ENCODE measurements around the gene COL25A1. TPM values are rescaled to one million over a fixed set of nuclear protein-coding genes. Genes with fewer than 3 reads are reported as not detected.

The COL25A1 gene
- total RNA-seq: 0.14 and 0.68 TPM in 2 replicates

DNA sequence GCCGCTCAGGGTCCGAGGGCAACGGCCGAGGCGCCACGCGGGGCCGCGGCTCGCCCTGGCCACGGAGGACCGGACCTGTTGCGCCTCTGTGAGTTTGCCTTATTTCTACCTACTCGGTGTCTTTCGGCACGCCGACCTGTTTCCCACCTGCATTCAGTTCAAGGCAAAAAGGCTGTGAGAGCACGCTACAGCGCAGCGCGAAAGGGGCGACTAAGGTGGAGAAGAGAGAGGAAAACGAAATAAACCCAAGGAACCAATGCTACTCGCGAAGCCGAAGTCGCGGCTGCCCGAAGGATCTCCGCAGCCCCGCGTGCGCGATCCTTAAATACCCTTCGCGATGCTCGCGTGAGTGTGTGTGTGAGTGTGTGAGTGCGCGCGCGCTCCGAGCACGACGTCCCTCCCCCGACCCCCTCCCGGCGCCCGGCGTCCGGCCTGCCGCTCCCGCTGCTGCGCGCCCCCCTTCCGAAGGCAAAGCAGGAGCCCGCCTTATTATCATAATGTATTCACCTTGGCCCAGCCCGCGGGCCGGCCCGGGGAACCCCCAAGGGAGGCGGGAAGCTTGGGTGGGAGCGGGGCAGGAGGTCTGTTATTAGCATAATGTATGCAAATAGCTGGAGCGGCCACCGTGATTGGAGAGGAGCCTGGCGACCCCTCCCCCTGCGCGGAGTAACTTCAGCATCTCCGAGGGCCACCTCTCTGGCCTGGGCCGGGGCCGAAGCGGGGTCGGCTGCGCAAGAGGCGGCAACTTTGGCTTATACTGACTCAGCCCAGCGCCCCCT lies at the start of gene COL25A1:
TSS of gene COL25A1 (minus strand) at position 298 of the 779 bp plus-strand sequence.
- DNase-seq: peak; percentile 74

DNA sequence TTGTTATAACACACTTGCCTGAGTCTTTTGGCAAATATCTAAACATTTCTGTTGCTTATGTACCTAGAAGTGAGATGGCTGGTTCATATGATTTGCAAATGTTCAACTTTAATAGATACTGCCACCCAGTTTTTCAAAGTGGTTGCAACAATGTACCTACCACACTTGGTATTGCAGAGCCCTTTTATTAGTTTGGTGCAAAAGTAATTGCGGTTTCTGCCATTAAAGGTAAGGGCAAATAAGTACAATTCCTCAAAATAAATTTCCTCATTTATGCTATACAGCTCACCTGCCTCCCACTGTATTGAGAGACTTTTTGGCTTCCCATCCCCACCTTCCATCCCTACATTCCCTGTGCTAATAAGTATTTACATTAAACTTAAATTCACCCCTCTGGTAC lies 47.7 kb upstream of the COL25A1 start:
- DNase-seq: no peak

DNA sequence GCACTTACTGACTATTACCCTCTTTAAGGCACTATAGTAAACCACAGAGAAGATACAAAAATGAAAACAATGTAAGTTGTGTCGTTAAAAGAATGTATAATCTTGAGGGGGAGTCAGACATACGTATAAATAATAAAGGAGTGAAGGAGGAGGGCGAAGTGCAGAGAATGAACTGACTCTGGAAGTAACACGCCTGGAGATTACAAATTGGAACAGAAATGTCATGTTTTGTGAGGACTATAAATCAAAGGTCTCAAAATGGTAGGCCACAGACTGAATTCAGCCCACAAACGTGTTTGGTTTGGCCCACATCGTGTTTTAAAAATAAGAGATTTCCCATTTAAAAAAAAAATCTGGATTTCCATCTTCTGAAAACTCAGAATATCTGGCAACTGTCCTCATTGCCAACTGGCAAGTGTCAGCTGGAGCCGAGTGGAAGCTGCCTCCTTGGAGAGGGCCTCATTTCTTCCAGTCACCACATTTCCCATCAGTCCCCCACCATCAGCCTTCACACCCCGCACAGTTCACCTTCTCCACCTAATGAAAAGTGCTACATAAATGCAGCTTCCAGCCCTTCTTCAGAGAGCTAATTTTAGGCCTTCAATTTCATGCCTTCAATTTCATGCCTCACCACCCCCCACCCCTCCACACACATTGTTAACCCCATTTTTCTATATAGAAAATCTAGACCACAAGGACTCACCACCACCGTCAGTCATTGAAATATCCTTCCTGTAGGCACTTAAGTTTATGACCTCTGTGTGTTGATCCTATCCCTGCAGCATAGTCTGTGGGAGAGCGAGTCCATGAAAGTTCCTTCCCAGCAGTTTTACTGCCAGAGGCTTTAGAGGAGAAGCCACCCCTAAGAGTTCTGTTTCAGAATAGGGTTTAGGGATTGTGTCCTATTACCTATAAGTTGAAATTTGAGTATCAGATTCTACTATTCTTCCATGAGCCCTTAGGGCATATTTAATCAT lies 32.0 kb upstream of the COL25A1 start:
- DNase-seq: no peak

DNA sequence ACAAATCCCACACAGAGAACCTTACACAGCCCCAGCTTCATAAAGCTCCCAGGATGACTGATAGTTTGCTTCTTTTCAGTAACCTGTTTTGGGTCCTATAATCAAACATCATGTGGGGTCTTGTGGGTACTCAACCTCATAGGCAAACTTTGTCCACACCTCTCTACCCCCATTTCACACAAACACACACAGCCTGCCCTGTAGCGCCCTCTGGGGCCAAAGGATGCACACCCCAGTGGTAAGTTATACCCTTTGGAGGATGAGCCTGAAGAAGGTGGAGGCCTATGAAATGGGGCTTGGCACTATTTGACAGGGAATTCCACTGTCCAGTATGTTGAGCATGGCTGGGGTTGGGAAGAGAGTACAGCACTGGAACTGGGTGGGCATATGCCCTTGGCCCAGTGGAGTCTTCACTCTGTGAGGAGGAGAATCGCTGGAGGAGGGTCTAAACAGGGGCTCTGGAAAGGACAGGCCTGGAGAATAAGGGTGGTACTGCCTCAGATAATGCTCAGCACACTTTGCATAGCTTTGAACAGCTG lies 30.5 kb upstream of the COL25A1 start:
- DNase-seq: peak; percentile 29

DNA sequence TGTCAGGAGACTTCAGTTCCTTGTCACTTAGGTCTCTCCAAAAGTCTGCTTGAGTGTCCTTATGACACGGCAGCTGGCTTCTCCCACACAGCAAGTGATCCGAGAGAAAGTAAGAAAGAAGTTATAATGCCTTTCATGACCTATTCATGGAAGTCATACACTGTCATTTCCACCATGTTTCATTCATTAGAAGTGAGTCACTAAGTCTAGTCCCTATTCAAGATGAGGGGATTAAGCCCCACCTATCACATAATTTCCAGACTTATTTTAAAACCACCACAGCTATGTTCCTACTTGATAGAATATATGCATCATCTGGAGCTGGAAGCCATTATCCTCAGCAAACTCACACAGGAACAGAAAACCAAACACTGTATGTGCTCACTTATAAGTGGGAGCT lies 25.2 kb upstream of the COL25A1 start:
- DNase-seq: no peak

DNA sequence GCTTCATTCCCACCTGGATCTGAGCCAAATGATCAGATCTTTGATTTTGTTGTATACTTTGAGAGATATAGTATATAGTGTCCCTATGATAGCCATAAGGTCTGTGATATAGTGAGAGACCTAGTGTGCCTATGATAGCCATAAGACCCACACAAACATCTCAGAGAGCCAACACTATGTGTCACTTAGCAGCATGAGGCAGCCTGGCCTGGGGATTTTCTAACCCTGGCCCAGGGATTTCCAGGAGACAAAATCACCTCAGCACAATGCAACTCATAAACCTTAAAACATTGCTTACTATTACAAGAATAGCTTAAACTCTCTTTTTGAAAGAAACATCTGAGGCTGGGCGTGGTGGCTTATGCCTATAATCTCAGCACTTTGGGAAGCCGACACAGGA lies 23.2 kb upstream of the COL25A1 start:
- no peak for DNase-seq

DNA sequence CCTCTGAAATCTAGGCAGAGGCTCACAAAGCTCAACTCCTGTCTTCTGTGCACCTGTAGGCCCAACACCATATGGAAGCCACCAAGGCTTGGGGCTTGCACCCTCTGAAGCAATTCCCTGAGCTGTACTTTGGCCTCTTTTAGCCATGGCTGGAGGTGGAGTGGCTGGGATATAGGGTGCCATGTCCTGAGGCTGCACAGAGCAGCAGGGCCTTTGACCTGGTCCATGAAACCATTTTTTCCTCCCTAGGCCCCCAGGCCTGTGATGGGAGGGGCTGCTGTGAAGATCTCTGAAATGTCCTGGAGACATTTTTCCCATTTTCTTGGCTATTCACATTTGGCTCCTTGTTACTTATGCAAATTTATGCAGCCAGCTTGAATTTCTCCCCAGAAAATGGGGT lies 20.9 kb upstream of the COL25A1 start:
- DNase-seq: no peak

DNA sequence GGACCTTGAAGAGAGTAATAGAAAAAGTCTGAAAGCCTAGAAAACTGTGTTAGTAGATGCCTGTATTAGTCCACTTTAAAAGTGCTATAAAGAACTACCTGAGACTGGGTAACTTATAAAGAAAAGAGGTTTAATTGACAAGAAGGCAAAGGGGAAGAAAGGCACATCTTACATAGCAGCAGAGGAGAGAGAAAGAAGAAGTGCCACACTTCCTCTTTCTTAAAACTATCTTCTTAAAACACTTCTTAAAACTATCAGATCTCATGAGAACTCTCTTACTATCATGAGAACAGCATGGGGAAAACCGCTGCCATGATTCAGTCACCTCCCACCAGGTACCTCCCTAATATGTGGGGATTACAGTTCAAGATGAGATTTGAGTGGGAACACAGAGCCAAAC lies 18.8 kb upstream of the COL25A1 start:
- DNase-seq: no peak

DNA sequence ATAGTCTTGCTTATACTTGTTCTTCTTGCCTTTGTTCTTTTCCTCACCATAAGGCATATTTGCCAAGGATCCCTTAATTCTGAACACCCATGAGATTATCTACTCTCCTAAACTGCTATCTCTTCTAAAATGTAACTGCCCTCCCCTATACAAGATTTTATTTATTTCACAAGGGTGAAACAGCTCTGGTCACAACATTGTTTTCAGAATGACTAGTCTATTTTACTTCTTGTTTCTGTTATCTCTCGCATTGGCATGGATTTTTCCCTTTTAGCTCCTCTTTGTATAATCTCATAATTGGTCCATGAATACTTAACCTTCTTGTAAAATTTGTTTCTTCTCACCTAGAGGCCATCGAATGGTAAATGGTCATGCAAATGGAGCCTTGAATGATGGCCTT lies 17.2 kb upstream of the COL25A1 start:
- DNase-seq: no peak

DNA sequence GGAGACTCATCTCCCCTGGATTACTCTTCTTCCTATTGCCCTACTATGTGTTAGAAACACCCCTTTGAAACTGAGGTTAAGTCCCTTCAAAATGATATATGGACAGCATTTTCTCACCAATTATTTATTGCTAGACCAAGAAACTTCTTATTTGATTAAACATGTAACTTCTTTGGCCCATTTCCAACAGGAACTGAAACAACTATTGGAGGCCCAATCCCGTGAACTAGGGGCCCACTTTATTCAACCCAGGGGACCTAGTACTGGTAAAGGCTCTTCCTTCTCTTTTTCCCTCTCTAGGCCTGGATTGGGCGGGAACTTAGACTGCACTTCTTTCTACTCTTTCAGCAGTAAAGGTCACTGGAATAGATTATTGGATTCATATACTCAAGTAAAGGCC lies 16.7 kb upstream of the COL25A1 start:
- no peak for DNase-seq

DNA sequence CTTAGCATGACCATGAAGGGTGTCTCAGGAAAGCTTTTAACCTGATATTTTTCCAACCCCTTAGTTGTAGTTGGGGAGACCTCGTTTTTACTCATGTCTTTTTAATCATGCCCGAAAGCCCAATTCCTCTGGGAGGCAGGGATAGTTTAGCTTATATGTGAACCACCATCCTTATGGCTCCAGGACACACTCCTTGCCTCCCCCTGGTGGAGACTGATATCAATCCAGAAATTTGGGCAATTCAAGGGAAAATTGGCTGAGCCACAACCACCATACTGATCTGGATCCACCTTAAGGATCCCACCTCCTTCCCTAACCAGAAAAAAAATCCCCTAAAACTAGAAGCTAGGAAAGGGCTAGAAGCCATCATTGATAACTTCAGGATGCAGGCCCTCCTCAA lies 13.4 kb upstream of the COL25A1 start:
- DNase-seq: peak; percentile 55

DNA sequence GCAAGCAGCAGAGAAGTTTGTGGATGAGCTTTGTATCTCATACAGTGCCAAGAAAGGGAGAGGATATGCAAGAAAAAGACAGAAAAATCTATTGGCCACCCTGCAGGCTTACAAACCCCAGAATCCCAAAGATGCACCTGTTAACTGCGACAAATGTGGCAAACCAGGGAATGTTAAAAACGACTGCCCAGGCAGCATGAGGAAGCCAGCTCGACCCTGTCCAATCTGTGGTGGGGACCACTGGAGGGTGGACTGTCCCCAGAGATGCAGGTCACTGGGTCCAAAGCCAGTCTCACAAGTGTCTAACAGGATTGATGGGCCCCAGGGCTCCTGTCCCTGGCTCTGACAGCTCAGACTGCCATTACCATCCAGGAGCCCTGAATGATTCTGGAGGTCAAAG lies 12.9 kb upstream of the COL25A1 start:
- no peak for DNase-seq

DNA sequence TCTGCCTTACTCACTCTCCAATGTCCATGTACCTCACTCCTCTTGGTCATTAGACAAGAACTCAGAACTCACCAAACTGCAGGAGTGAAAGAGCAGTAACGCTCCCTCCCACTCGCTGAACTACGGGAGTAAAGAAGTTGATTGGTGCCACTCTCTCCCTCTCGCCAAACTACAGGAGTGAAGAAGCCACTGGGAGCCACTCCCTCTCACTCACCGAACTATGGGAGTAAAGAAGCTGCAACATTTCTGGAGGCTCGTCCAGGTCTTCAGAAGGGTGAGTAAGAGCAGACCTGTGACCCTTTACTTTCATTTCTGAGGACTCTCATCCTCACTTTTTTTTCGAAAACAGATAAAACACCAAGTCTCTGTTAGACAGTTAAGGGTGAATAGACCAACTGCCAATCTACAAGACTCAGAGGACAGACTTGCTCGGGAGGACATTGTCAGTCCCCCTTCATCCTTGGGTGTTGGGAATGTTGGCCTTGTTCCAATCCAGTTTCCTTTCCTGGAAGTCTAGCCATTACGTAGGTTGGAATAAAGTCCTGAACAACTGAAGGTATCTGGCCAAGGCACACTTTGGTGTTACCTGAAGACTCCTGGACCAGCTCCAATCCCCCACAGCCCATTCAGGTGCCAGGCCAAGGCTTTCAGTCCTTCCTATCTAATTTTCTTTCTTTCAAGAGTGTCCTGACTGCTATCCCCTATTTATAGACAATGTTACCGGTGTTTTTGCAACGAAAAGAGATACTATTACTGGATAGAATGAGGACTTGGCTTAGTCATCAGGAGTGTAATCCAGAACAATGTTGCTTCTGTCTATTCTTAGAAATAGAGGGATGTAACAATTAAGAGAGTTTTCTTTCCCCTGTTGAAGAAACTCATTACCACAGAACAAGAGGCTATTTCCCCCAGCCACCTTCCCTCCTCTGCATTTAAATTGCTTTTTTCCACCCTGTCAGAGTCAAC lies 11.0 kb upstream of the COL25A1 start:
- DNase-seq: no peak

DNA sequence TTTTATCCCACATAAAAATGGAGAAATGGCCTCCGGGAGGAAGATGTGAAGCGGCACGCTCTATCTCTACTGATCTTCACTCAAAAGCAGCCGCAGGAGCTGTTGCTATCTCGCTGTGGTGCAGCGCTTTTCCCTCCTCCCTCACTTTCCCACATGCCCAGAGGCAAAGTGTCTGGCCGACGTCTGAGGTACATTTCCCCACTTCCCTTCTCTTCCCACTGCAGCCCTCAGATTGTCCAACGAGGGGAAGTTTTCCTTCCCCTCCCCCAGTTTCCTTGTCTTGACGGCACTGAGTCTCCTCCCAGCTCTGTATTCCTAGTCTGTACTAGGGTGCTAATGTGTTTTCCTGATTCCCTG lies 660 bp upstream of the COL25A1 start:
- peak; percentile 39 for DNase-seq

DNA sequence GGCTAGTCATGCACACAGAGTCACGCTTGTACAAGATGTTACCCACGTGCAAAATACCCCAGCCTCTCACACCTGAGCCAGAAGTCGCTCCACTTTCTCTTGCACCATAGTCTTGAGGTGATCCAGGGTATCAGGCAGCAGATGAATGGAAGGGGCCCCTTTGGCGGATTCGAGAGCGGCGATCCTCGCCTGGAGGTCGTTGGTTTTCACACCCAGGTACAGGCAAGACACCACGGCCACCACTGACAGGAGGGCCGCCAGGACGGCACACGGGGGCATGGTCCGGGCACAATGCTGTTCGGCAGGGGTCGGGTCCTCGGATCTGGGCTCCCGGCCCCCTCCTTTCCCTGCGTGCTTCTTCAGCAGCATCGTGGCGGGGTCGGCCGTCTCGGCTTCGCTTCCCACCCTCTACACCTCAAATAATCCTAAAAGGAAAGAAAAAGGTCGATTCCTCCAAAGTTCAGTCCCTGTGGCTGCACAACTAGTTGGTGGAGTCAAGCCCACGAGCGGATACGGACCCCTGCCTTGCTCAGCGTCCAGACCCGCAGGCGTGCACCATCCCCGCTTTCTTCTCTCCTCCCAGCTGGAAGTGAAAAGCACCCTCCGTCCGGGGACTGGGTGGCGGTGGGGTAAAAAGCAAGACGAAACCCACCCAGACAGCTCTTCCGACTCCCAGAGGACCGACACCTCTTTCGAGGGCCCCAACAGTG lies 652 bp downstream of the COL25A1 start:
- peak; percentile 3 for DNase-seq

DNA sequence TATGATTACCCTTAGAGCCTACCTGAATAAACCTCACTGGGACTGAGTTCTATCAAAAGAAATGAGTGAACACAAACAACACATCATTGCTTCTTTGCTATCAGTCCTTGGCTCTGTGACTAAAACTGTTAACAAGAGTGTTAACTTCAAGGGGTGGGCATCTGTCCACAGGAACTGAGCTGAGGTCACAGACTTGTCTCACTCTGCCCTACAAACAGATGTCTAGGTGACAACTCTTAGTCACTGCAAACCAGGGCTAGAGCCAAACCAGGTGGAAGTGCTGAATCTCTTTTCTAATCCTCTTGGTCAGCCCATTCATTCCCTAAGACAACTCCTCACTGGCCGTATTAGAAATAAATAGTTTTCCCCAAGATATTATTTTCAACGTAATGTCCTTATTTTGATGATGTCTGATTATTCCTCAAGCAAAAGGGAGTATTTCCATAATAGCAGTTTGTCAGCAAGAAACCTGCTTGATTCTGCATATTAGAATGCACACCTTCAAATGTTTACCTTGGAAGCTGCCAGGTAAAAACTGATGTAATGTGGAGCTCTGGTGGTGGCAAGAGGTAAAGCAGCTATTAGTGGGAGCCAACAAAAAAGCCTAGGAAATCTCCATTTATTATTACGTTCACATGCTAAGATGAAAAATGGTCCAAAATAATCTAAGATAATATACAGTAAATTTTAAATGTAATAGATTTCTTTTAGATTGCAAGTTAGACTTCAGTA lies 4.0 kb downstream of the COL25A1 start:
- peak; percentile 61 for DNase-seq

DNA sequence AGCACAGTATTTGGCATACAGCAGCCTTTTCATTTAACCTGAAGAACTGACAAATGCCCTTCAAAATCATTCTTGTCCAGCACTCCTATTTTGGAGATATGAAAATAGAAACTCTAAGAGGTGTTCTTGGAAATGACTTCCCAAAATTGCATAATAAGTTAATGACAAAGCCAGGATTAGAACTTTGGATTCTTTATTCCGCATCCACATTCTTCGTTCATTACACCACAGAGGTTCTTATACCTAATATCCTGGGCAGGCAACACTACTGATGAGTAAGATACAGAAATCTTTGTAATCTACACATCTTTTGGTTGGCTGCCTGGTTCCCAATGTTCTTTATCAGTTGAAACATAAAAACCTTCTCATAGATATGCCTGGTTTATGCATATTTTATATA lies 5.9 kb downstream of the COL25A1 start:
- DNase-seq: no peak

DNA sequence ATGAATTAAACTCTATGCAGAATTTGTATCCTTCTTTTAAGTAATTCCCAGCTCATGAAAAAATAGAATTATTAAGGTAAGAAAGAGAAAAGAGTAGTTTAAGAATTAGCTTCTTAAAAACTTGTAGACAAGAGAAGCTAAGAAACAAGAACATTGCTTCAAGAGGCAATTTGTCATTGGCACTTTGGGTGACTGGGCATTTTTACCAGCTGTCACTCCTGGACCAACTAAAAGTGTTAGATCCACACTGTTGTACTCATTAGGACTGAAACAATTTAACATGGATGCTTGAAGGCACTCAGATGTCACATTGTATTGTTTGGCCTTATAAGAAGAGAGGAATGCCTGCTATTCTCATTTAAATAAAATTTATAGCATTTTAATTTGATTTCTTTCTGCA lies 7.4 kb downstream of the COL25A1 start:
- DNase-seq: no peak

DNA sequence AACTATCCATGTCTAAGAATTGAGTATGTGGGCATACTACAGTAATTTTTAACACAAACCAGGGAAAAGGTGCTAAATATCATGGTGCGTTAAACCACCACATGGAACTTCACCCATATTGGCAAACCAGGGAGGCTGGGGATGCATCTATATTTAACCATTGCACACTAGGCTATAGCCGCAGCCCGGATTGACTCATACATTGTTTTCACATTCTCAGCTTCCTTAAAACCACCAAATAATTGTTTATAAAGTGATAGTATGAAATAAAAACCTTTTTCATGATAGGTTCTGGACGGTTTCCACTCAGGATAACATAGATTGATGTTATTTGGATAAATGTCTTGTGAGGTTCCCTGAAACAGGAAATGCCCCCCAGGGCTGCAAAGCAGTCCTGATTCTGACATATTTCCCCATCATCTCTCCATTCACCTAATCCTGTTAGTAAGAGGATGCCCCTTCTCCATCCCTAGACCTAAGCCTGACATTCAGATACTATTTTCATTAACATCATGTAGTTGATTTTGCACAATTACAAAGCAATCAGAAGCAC lies 7.9 kb downstream of the COL25A1 start:
- DNase-seq: peak; percentile 43

DNA sequence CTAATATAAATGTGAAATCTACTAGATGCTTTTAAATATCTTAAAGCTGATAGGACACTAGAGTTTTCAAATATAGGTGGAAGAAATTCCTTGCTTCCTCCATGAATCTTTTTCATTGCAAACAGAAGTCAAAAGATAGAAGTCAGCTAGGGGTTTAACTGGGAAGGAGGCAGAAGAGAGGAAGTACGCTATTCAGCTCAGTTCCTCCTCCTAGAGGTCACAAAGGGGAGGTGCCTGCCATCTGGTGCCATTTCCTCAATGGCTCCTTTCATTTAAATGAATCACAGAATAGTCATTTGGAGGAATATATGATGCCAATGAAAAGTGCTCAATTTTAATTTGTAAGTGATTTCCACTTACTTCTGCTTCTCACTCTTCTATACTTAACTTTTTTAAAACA lies 8.5 kb downstream of the COL25A1 start:
- DNase-seq: peak; percentile 17
